Lower leg skin (tissue), 3 donors: Measurements from ENCODE around the gene GOSR1.
"Not testable (repeated sequence)": the region's sequence is repeated elsewhere in the genome, so short reads cannot be mapped to it uniquely, and the experiment has no call there.

Source experiments
- CTCF ChIP-seq, 3 donors: fragments of 450-650 bp; IDR thresholded peaks; one replicate each; pipeline ENCODE4 v1.5.1; 2016; ENCODE audit warnings: antibody characterized with exemption in 3 of 3, mild to moderate bottlenecking in 3 of 3, moderate library complexity in 2 of 3
- POLR2A ChIP-seq, 2 donors: fragments of 450-650 bp; IDR thresholded peaks; one replicate each; pipeline ENCODE4 v1.6.1; 2016 to 2017; ENCODE audit warnings: antibody characterized with exemption in 2 of 2, mild to moderate bottlenecking in 1 of 2, moderate library complexity in 1 of 2

DNA sequence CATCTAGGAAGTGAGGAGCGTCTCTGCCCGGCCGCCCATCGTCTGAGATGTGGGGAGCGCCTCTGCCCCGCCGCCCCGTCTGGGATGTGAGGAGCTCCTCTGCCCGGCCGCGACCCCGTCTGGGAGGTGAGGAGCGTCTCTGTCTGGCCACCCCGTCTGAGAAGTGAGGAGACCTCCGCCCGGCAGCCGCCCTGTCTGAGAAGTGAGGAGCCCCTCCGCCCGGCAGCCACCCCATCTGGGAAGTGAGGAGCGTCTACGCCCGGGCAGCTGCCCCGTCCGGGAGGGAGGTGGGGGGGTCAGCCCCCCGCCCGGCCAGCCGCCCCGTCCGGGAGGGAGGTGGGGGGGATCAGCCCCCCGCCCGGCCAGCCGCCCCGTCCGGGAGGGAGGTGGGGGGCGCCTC is 46.0 kb downstream of the GOSR1 start:
- TF ChIP-seq CTCF, POLR2A (IDR thresholded peaks at IDR 0.05): not testable (repeated sequence)
